Endodermal cell (in vitro differentiated cells): ENCODE measurements around the gene UBQLNL. TPM values are rescaled to one million over a fixed set of nuclear protein-coding genes. Genes with fewer than 3 reads are reported as not detected.

ENCODE experiments used
- DNase-seq: peaks from one replicate; pipeline ENCODE4 v3.0.0-alpha.2; 2017
- H3K27ac ChIP-seq: 2 replicates; pipeline ENCODE4 v1.5.1; 2013; ENCODE audit warnings: mild to moderate bottlenecking, low read depth, low read length, moderate library complexity
- H3K27me3 ChIP-seq: 2 replicates; pipeline ENCODE4 v1.6.1; 2013; ENCODE audit warnings: mild to moderate bottlenecking, low read length, moderate library complexity; ENCODE audit not compliant: insufficient read depth, control insufficient read depth, poor library complexity, severe bottlenecking
- H3K36me3 ChIP-seq: 2 replicates; pipeline ENCODE4 v1.7.0; 2013; ENCODE audit warnings: mild to moderate bottlenecking, low read length, moderate library complexity; ENCODE audit not compliant: control insufficient read depth, insufficient read depth
- H3K4me1 ChIP-seq: one replicate; pipeline ENCODE4 v1.7.0; 2013; ENCODE audit warnings: low read length; ENCODE audit not compliant: control insufficient read depth, insufficient read depth
- H3K4me3 ChIP-seq: 2 replicates; pipeline ENCODE4 v1.5.1; 2013; ENCODE audit warnings: mild to moderate bottlenecking, low read length, moderate library complexity
- H3K9ac ChIP-seq: 2 replicates; pipeline ENCODE4 v1.6.1; 2013; ENCODE audit warnings: mild to moderate bottlenecking, low read length, moderate library complexity; ENCODE audit not compliant: poor library complexity, severe bottlenecking; ENCODE audit errors: extremely low read depth
- H3K9me3 ChIP-seq: 2 replicates; pipeline ENCODE4 v1.6.1; 2013; ENCODE audit warnings: mild to moderate bottlenecking, low read length, moderate library complexity; ENCODE audit not compliant: control insufficient read depth
- H3K27ac Mint-ChIP-seq: 2 replicates; pipeline ENCODE4 v1.8.0; 2020; ENCODE audit warnings: mixed read lengths
- H3K27me3 Mint-ChIP-seq: 2 replicates; pipeline ENCODE4 v1.8.0; 2021; ENCODE audit warnings: mild to moderate bottlenecking, mixed read lengths; ENCODE audit not compliant: insufficient read depth
- H3K36me3 Mint-ChIP-seq: 2 replicates; pipeline ENCODE4 v1.8.0; 2020; ENCODE audit warnings: low read depth, mixed read lengths
- H3K4me1 Mint-ChIP-seq: 2 replicates; pipeline ENCODE4 v1.8.0; 2020; ENCODE audit warnings: mixed read lengths
- H3K4me3 Mint-ChIP-seq: 2 replicates; pipeline ENCODE4 v1.8.0; 2020; ENCODE audit warnings: mild to moderate bottlenecking, moderate library complexity, mixed read lengths
- H3K9me3 Mint-ChIP-seq: 2 replicates; pipeline ENCODE4 v1.8.0; 2020; ENCODE audit warnings: mild to moderate bottlenecking, mixed read lengths
- CTCF ChIP-seq: fragments of 200-600 bp; sonication (generic); conservative IDR thresholded peaks from 2 replicates; pipeline ENCODE4 v1.5.0; 2021; ENCODE audit warnings: antibody characterized with exemption, mild to moderate bottlenecking
- WGBS, 2 experiments: methylation state at CpG; one replicate each; pipeline versions ENCODE4 v1.1.5 to v1.1.7; 2013; ENCODE audit warnings: missing lambda C conversion rate in 2 of 2, mixed read lengths in 1 of 2; ENCODE audit not compliant: insufficient coverage in 1 of 2, insufficient read length in 1 of 2; 5-methylcytosine and 5-hydroxymethylcytosine counted together
- long read RNA-seq, 4 experiments: library from polyadenylated mRNA in 2 of 4; library from RNA in 1 of 4; library from capped mRNA in 1 of 4; stranded (forward) in 3 of 4; unstranded in 1 of 4; transcript quantifications; one replicate each; pipeline ENCODE4 v2.0.0, GENCODE V29; 2020 to 2021; ENCODE audit warnings: inconsistent platforms in 1 of 4
- polyA plus RNA-seq, 2 experiments: library from polyadenylated mRNA; stranded (reverse); fragments of 50-300 nt; gene quantifications; one replicate each; pipeline ENCODE4 v1.2.3, GENCODE V29; 2013
- total RNA-seq, 2 donors: library from RNA; stranded (reverse); fragmentation: NEBNext Ultra II Directional in 1 of 2; extraction: Animal tissue kit (Norgen Biotek cat#: 25700) in 1 of 2; gene quantifications; 2 replicates in 1 of 2; 3 replicates in 1 of 2; pipeline ENCODE4 v1.2.1, GENCODE V29; 2021

The UBQLNL gene
- under 1 TPM; 0.20 to 0.26 TPM for total RNA-seq
- 0.11 TPM for polyA plus RNA-seq (2013, experiment 1 of 2)
- not detected for polyA plus RNA-seq (2013, experiment 2 of 2)
- long read RNA-seq, experiment 1 = 0 reads
- long read RNA-seq, experiment 2 = 0 reads
- long read RNA-seq, experiment 3 = 0 reads
- long read RNA-seq, experiment 4 = 0 reads

GRCh38 chr11:5516599-5516998 lies at the start of gene UBQLNL:
TSS of gene UBQLNL (minus strand) at chr11:5516699. CDS start at chr11:5516441, 258 bp downstream.
- TF ChIP-seq CTCF = no peak
- 93% methylated on average over 1 of the region's 2 CpGs; no CpG with 5 or more reads in 1 of the 2 experiments for WGBS, 2 experiments
- no peak for DNase-seq
- no peak within 1 kb of the TSS for H3K27ac Mint-ChIP-seq
- Histone ChIP-seq H3K27me3 (no peaks in the 10 kb centered on the region), H3K27ac (no peak within 1 kb of the TSS), H3K9me3 (no peaks in the 10 kb centered on the region), H3K4me3 (no peak within 1 kb of the TSS), H3K4me1 (no peaks in the 10 kb centered on the region), H3K36me3 (no peaks in the 10 kb centered on the region), H3K9ac (no peak within 1 kb of the TSS)
- H3K4me3 Mint-ChIP-seq = no peak within 1 kb of the TSS
- no peaks in the 10 kb centered on the region for H3K27me3 Mint-ChIP-seq
- H3K4me1 Mint-ChIP-seq = no peaks in the 10 kb centered on the region
- no peaks in the 10 kb centered on the region for H3K36me3 Mint-ChIP-seq
- no peaks in the 10 kb centered on the region for H3K9me3 Mint-ChIP-seq

GRCh38 chr11:5564259-5565019 lies 47.9 kb upstream of the UBQLNL start:
- no peak for TF ChIP-seq CTCF
- Mint-ChIP-seq H3K4me3 (no peak overlapping the region), H3K36me3 (no peaks in the 10 kb centered on the region), H3K4me1 (no peaks in the 10 kb centered on the region), H3K9me3 (no peaks in the 10 kb centered on the region), H3K27ac (no peak overlapping the region), H3K27me3 (no peaks in the 10 kb centered on the region)
- Histone ChIP-seq H3K27ac (no peak overlapping the region), H3K9ac (no peak overlapping the region), H3K36me3 (no peaks in the 10 kb centered on the region), H3K4me3 (no peak overlapping the region), H3K27me3 (no peaks in the 10 kb centered on the region), H3K9me3 (no peaks in the 10 kb centered on the region), H3K4me1 (no peaks in the 10 kb centered on the region)
- DNase-seq = no peak
- WGBS, 2 experiments = 89% methylated on average over 1 of the region's 1 CpG; no CpG with 5 or more reads in 1 of the 2 experiments

- Histone ChIP-seq H3K4me3 (no peak overlapping the region), H3K9me3 (no peaks in the 10 kb centered on the region), H3K27me3 (no peaks in the 10 kb centered on the region), H3K4me1 (no peaks in the 10 kb centered on the region), H3K36me3 (no peaks in the 10 kb centered on the region), H3K9ac (no peak overlapping the region), H3K27ac (no peak overlapping the region)
- no peaks in the 10 kb centered on the region for H3K9me3 Mint-ChIP-seq
- no peak for TF ChIP-seq CTCF
- no peak for DNase-seq
- 70 to 76% methylated on average over 3 of the region's 3 CpGs for WGBS, 2 experiments
- no peaks in the 10 kb centered on the region for H3K27me3 Mint-ChIP-seq
- no peaks in the 10 kb centered on the region for H3K36me3 Mint-ChIP-seq
- H3K4me1 Mint-ChIP-seq = peaks cover 8% of the 10 kb centered on the region
- no peak overlapping the region for H3K27ac Mint-ChIP-seq
- no peak overlapping the region for H3K4me3 Mint-ChIP-seq
Observed at GRCh38 chr11:5557751-5558150, 41.3 kb upstream of the UBQLNL start.
